ENCODE results near the gene ADORA2A.

DNA sequence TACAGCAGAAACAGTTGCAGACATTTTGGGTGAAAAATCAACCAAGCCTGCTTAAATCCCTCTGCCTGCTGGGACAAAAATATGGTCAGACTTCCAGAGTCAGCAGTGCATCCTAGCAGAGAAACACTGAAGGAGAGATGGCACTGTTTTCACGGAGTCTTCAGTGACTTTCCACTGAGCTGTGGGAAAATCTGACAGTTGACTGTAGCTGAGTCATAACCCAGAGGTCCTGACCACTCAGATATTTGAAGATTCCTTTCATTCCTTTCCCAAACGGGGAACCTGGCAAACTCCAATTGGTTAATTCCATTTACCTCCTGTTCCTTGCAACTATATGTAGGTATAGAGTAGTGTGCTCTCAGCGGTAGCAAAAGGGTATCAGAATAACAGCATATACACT, 46.8 kb downstream of the ADORA2A start:
- TF ChIP-seq, protein P1, sequence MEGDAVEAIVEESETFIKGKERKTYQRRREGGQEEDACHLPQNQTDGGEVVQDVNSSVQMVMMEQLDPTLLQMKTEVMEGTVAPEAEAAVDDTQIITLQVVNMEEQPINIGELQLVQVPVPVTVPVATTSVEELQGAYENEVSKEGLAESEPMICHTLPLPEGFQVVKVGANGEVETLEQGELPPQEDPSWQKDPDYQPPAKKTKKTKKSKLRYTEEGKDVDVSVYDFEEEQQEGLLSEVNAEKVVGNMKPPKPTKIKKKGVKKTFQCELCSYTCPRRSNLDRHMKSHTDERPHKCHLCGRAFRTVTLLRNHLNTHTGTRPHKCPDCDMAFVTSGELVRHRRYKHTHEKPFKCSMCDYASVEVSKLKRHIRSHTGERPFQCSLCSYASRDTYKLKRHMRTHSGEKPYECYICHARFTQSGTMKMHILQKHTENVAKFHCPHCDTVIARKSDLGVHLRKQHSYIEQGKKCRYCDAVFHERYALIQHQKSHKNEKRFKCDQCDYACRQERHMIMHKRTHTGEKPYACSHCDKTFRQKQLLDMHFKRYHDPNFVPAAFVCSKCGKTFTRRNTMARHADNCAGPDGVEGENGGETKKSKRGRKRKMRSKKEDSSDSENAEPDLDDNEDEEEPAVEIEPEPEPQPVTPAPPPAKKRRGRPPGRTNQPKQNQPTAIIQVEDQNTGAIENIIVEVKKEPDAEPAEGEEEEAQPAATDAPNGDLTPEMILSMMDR (optimal IDR thresholded peaks at IDR 0.05 in 1 of 3, IDR thresholded peaks at IDR 0.05 in 1 of 3, conservative IDR thresholded peaks at IDR 0.05 in 1 of 3; ENCODE audit: extremely low read depth in 1 of 3, insufficient read depth in 2 of 3, low read length in 3 of 3): no peak
- TF ChIP-seq EZH2 (IDR thresholded peaks at IDR 0.05; ENCODE audit: low read length): no peak
